Kidney glomerular epithelial cell (primary cell): ENCODE measurements around the gene EIF4A2.
"Not testable (repeated sequence)": the region's sequence is repeated elsewhere in the genome, so short reads cannot be mapped to it uniquely, and the experiment has no call there.

Experiments used
- DNase-seq: peaks from one replicate; lab custom pipeline; 2025; lab: John Stamatoyannopoulos, UW

Gene EIF4A2

GRCh38 chr3:186784820-186785494 is 1.6 kb downstream of the EIF4A2 start:
- peak; percentile 37 for DNase-seq

GRCh38 chr3:186785495-186786018 is 2.2 kb downstream of the EIF4A2 start:
- DNase-seq, result no peak

GRCh38 chr3:186786922-186787321 is 3.5 kb downstream of the EIF4A2 start:
- no peak for DNase-seq

GRCh38 chr3:186787642-186788481 is 4.5 kb downstream of the EIF4A2 start:
- DNase-seq, result no peak

- DNase-seq, result no peak
These were observed 5.3 kb downstream of the EIF4A2 start for GRCh38 chr3:186788482-186789370.

- no peak for DNase-seq
These were observed 6.3 kb downstream of the EIF4A2 start for GRCh38 chr3:186789554-186790260.

GRCh38 chr3:186790261-186790981 is 7.0 kb downstream of the EIF4A2 start:
- DNase-seq, result no peak

- DNase-seq, result no peak
These were observed 15.0 kb downstream of the EIF4A2 start for GRCh38 chr3:186798239-186798874.

GRCh38 chr3:186800285-186800684 is 16.9 kb downstream of the EIF4A2 start:
- no peak for DNase-seq

- DNase-seq, result no peak
These were observed 19.3 kb downstream of the EIF4A2 start for GRCh38 chr3:186802701-186803100.

- not testable (repeated sequence) for DNase-seq
These were observed 20.1 kb downstream of the EIF4A2 start for GRCh38 chr3:186803447-186803846.

- peak; percentile 66 for DNase-seq
These were observed 23.0 kb downstream of the EIF4A2 start, which contains the start of gene RFC4 for GRCh38 chr3:186806089-186807055. Gene RFC4, minus strand, starts transcription at chr3:186806482. Its CDS starts 1,769 bp downstream, at chr3:186804713.

- no peak for DNase-seq
These were observed 23.9 kb downstream of the EIF4A2 start for GRCh38 chr3:186807231-186807630.

- no peak for DNase-seq
These were observed 27.1 kb downstream of the EIF4A2 start for GRCh38 chr3:186810336-186810996.

- not testable (repeated sequence) for DNase-seq
These were observed 27.9 kb downstream of the EIF4A2 start for GRCh38 chr3:186811313-186811712.

GRCh38 chr3:186814100-186814499 is 30.7 kb downstream of the EIF4A2 start:
- no peak for DNase-seq

GRCh38 chr3:186815435-186815834 is 32.1 kb downstream of the EIF4A2 start:
- DNase-seq, result peak; percentile 6

GRCh38 chr3:186818516-186818915 is 35.1 kb downstream of the EIF4A2 start:
- DNase-seq, result no peak
